ENCODE data around the gene PLEKHM1.

DNA sequence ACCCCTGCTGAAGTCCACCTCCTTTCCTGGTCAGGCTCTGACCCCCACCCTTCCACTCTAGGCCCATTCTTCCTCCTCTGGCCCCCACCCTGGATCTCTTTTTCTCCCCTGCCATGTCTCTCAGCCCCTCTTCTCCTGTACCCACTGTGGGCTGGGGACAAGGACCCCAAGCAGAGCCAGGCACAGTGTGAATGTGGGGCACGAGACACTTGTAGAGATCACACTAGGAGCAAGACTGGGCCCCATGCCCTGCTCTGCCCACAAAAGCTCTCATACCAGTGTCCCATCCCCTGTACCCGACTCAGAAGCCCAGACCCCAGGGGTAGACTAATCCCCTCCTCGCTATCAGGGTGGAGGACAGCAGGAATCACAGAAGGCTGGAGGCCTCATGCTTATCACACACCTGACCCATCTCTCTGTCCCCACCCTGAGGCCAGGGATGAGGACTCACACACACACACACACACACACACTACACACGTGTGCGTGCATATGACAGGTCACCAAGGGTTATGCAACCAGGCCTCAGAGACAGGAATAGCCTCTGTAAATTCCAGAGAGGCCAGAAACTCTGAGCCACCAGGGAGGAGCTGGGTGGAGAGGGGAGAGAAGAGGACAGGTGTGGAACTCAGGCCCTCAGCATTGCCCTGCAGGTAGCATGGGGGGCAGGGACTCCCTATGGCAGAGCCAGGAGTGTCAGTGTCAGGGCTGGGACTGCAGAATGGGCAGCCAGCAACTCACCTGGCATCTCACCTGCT, 79.0 kb downstream of the PLEKHM1 start:
- TF ChIP-seq GABPA (IDR thresholded peaks at IDR 0.05 in 1 of 2, conservative IDR thresholded peaks at IDR 0.05 in 1 of 2): no peak
- TF ChIP-seq, protein P1, sequence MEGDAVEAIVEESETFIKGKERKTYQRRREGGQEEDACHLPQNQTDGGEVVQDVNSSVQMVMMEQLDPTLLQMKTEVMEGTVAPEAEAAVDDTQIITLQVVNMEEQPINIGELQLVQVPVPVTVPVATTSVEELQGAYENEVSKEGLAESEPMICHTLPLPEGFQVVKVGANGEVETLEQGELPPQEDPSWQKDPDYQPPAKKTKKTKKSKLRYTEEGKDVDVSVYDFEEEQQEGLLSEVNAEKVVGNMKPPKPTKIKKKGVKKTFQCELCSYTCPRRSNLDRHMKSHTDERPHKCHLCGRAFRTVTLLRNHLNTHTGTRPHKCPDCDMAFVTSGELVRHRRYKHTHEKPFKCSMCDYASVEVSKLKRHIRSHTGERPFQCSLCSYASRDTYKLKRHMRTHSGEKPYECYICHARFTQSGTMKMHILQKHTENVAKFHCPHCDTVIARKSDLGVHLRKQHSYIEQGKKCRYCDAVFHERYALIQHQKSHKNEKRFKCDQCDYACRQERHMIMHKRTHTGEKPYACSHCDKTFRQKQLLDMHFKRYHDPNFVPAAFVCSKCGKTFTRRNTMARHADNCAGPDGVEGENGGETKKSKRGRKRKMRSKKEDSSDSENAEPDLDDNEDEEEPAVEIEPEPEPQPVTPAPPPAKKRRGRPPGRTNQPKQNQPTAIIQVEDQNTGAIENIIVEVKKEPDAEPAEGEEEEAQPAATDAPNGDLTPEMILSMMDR (IDR thresholded peaks at IDR 0.05; ENCODE audit: low read depth, low read length, missing input control): no peak
- TF ChIP-seq, protein P2, sequence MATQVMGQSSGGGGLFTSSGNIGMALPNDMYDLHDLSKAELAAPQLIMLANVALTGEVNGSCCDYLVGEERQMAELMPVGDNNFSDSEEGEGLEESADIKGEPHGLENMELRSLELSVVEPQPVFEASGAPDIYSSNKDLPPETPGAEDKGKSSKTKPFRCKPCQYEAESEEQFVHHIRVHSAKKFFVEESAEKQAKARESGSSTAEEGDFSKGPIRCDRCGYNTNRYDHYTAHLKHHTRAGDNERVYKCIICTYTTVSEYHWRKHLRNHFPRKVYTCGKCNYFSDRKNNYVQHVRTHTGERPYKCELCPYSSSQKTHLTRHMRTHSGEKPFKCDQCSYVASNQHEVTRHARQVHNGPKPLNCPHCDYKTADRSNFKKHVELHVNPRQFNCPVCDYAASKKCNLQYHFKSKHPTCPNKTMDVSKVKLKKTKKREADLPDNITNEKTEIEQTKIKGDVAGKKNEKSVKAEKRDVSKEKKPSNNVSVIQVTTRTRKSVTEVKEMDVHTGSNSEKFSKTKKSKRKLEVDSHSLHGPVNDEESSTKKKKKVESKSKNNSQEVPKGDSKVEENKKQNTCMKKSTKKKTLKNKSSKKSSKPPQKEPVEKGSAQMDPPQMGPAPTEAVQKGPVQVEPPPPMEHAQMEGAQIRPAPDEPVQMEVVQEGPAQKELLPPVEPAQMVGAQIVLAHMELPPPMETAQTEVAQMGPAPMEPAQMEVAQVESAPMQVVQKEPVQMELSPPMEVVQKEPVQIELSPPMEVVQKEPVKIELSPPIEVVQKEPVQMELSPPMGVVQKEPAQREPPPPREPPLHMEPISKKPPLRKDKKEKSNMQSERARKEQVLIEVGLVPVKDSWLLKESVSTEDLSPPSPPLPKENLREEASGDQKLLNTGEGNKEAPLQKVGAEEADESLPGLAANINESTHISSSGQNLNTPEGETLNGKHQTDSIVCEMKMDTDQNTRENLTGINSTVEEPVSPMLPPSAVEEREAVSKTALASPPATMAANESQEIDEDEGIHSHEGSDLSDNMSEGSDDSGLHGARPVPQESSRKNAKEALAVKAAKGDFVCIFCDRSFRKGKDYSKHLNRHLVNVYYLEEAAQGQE (IDR thresholded peaks at IDR 0.05): no peak
- no peak for TF ChIP-seq RAD21 (IDR thresholded peaks at IDR 0.05)
- no peak for TF ChIP-seq EGR1 (IDR thresholded peaks at IDR 0.05; ENCODE audit: low read depth in 2 of 2)
- TF ChIP-seq SP1 (IDR thresholded peaks at IDR 0.05): no peak
- no peak for TF ChIP-seq HNF4A (conservative IDR thresholded peaks at IDR 0.05)
- no peak for TF ChIP-seq ATF3 (IDR thresholded peaks at IDR 0.05)
- TF ChIP-seq YY1 (IDR thresholded peaks at IDR 0.05): no peak
- no peak for TF ChIP-seq RXRA (IDR thresholded peaks at IDR 0.05)
- no peak for TF ChIP-seq JUND (IDR thresholded peaks at IDR 0.05)
- no peak for TF ChIP-seq TAF1 (conservative IDR thresholded peaks at IDR 0.05)
